Activated CD4-positive, alpha-beta T cell treated with anti-CD3 and anti-CD28 coated beads, Interleukin-10, Interleukin-2, amounts not matched to agents 100 ng/mL and 50 ng/mL, durations not matched to agents 16 hours and 8 hours (primary cell): ENCODE results near the gene ATRIP.

ENCODE experiments used
- DNase-seq: peaks from one replicate; pipeline ENCODE4 v3.0.0-alpha.2; 2020

The ATRIP gene

GRCh38 chr3:48410205-48411040 lies 36.1 kb upstream of the ATRIP start:
- no peak for DNase-seq

GRCh38 chr3:48411041-48411588 lies 35.4 kb upstream of the ATRIP start:
- no peak for DNase-seq

DNA sequence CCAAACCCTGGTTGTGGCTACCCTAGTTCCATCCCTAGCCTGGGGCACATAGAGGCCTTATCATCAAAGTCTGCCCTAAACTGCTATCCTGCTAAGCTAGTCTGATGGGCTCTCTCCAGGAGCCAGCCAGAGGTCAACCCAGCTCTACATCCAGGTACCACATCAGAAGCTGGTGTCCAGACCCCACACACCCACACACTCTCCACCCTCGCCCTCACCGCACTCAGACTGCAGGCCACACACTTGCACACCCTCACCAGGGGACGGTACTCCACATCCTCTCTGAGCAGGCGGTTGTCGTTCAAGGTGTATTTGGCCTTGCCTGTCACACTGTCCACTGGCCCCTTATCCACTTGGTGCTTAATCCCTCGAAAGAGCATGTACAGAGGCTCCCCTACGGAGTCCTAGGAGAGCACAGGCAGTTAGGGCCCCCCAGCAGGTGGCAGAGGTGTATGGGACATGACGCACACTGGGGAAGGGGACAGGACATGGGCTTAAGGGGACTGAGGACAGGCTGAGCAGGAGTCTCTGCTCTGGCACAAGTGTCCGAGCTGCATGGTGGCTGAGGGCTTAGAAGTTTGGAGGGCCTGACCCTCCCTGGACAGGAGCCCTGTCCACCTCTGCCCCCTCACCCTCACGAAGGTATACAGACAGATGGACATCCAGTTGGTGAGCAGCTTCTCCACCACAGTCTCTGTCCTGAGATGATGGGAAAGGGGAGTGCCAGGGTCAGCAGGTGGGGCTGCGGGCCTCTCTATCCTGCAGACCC lies 34.7 kb upstream of the ATRIP start:
- no peak for DNase-seq

GRCh38 chr3:48412375-48413001 lies 34.0 kb upstream of the ATRIP start:
- DNase-seq: no peak

- DNase-seq: no peak
Observed at GRCh38 chr3:48413086-48413485, 33.5 kb upstream of the ATRIP start.

- no peak for DNase-seq
Observed at GRCh38 chr3:48413611-48414010, 32.9 kb upstream of the ATRIP start.

DNA sequence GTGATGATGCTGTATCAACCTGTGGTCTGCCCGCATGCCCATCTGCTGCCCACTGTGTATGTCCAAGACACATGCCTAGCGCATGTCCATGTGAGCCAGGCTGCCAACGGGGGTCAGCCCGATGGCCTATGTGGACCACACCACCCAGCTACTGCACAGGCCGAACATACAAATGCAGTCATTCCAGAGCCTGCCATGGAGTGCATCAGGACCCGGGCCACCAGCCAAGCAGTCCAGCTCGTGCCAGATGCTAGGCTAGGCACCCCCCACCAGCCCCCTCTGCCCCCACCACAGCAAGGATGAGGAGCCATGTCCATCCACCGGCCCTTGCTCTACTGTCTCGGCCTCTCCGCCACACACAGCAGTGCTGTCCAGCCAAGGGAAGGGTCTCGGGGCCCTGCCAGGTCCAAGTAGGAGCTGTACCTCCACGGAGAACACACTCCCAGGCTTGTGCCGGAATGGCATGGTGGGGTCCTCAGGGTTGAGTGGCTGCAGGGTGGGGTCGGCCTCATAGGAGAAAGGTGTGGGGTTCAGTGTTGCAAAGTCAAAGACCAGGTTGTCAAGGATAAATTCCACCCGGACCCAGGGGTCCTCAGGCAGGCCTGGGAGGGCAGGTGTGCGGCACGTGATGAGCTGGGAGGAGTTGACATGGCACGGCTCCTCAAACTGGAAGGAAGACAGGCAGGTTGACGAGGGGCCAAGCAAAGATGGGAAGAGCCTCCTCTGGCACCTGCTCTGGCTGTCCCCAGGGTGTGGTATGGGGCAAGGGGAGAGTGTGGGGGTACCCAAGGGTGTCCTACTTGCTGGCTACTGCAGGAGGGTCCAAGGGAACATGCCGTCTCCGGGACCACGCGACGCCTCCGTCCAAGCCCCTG lies 31.9 kb upstream of the ATRIP start:
- DNase-seq: no peak

DNA sequence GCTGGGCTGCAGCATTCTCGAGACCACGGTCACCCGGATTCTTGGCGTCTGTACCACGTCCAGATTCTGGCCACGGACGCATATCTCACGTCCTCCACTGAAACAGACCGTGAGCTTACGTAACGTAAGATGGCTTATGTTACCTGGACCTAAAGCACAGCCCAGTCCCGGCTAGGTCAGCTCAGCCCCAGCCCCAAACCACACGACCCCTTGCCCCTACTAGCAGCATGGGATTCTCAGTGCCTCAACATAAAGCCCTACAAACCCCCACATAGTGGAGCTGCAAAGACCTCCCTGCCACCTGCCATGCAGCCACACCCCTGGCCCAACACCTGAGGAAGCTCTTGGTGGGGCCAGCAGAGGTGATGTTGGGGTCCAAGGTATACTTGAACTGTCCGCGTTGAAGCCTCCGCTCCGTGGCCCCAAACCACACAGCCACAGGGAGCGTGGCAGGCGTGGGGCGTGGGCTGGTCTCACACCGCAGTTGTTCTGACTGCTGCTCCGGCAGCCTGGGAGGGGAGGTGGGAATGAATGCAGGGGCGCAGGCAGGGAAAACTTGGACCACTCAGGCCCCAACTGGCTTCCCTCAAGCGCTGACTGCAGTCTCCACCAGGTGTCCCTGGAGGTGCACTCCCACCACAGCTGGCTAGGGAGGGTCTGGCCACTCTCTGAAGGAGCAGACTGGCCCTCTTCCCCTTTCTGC lies 31.1 kb upstream of the ATRIP start:
- no peak for DNase-seq

DNA sequence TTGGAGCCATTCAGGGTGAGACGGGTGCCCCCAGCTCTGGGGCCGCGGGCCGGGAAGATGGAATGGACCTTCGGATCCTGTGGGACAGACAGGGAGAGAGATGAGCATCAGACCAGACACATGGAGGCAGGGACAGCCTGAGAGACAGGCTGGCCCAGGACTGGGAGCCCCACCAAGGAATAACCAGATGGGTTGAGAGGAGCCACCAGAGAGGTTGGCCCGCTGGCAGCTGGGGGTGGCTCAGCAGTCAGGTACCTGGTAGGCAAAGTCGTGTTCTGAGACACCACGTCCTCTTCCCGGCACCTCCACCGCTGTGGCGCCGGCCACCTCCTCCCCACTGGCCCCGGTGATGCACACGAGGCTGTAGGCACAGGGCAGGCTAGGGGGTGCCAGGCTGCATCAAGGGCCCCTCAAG lies 30.4 kb upstream of the ATRIP start:
- no peak for DNase-seq

DNA sequence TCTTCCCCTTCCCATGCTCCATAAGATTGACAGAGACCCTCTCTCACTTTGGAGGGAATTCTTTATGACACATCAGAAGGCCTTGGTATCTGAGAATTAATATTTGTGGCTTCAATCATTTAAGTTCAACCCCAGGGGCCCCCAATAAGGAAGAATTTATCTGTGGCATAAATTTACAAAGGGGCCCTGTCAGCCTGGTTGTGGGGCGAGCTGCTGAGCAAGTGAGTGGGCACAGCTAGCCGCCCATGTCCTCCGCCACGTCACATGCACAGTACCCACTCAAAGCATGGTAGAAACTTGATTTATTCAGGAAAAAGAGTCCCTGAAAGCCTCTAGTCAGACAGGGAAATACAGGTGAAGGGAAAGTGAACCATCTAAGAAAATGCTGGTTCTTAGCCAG lies 30.0 kb upstream of the ATRIP start:
- DNase-seq: no peak

DNA sequence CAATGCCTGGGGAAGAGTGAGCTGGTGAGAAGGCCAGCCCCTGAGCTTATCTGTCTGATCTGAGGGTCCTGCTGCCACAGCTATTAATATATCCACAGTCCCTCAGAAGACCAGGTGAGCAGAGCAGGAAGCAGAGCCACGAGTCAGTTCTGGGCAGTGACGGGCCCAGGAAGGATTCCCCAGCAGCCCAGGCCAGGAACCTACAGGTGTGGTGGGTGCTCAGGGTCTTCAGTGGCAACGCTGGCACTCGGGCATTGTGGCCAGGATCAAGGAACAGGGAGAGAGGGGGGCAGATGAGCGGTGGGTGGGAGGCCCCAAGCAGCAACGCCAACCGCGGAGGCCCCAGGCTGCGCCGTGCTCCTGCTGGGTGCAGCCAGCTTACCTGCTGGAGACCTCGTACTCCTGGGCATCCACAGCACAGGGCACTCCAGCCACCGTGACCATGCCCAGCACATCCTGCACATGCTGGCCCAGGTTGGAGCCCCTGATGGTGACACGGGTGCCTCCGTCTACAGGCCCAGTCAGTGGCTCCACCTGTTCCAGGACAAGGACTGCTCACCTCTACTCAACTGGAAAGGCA lies 28.9 kb upstream of the ATRIP start:
- DNase-seq: no peak

- DNase-seq: no peak
Observed at GRCh38 chr3:48418140-48418539, 28.4 kb upstream of the ATRIP start.

- DNase-seq: no peak
Observed at GRCh38 chr3:48418651-48419050, 27.9 kb upstream of the ATRIP start.

- DNase-seq: no peak
Observed at GRCh38 chr3:48419149-48419548, 27.4 kb upstream of the ATRIP start.

DNA sequence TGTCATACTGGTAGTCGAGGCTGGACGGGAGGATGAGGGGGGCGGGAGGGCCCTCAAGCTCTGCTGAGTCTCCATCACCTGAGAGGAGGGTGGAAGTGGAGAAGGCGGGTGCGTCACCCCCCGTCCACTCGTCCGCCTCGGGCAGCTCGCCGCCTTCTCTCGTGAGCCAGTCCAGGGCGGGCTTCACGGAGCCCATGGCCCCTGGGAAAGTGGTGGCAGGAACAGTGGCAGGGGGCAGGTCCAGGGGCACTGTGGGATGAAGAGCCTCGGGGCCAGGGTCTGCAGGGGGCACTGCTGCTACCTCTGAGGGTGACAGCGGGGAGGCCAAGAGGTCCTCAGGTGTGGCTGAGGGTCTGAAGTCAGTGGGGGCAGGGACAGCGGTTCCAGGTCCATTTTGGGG lies 26.9 kb upstream of the ATRIP start:
- DNase-seq: no peak

DNA sequence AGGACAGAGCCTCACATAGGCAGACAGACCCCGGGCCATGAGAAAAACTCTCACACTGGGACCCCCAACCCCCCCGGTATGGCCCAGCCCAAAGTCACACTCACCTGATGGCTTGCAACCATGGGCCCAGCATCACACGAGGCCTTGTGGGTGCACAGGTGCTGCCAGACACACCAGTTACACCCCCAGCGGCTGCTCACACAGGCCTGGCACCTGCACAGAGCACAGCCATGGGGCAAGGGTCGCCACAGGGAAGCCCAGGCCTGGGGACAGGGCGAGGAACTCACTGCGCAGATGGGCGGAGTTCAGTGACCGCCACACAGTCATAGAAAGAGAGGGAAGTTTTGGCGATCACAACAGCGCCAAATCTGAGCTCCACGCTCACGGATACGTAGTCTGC lies 26.0 kb upstream of the ATRIP start:
- no peak for DNase-seq

- no peak for DNase-seq
Observed at GRCh38 chr3:48422272-48422671, 24.3 kb upstream of the ATRIP start.

GRCh38 chr3:48422681-48423080 lies 23.9 kb upstream of the ATRIP start:
- no peak for DNase-seq

- no peak for DNase-seq
Observed at GRCh38 chr3:48423241-48423882, 23.2 kb upstream of the ATRIP start.

- DNase-seq: no peak
Observed at GRCh38 chr3:48423883-48424695, 22.4 kb upstream of the ATRIP start.
